OCI-LY7 (cell line): Measurements from ENCODE around the gene NR2F2. TPM values are rescaled to one million over a fixed set of nuclear protein-coding genes. Genes with fewer than 3 reads are reported as not detected.
"Not testable (repeated sequence)": the region's sequence is repeated elsewhere in the genome, so short reads cannot be mapped to it uniquely, and the experiment has no call there.

Source experiments
- BruUV-seq: library from RNA; stranded (reverse); fragments of 400-500 nt; replicated peaks from 2 replicates; lab custom pipeline; 2021; lab: Mats Ljungman, UMichigan
- CTCF ChIA-PET: fragments of 300-600 bp; sonication (Branson Sonifier 250); formaldehyde crosslinking; loops from one replicate; lab custom pipeline; 2022; ENCODE audit warnings: antibody characterized with exemption; ENCODE audit not compliant: unreplicated experiment; lab: Charles Lee
- POLR2A ChIA-PET: fragments of 300-600 bp; sonication (Branson Sonifier 250); formaldehyde crosslinking; loops from one replicate; lab custom pipeline; 2022; ENCODE audit warnings: antibody characterized with exemption; lab: Charles Lee
- DNase-seq: peaks from one replicate; pipeline ENCODE4 v3.0.0-alpha.2; 2015; ENCODE audit warnings: low spot score
- H2AFZ ChIP-seq: fragments of 200-600 bp; sonication (generic), shearing (Covaris generic); 2 replicates; pipeline ENCODE4 v1.6.1; 2014; ENCODE audit warnings: mild to moderate bottlenecking, antibody characterized with exemption, low read length, moderate library complexity
- H3K27ac ChIP-seq: fragments of 200-600 bp; sonication (generic); 2 replicates; pipeline ENCODE4 v1.5.1; 2014; ENCODE audit warnings: mixed run types, low read depth, mild to moderate bottlenecking, moderate library complexity, low read length, inconsistent platforms; ENCODE audit not compliant: poor library complexity, severe bottlenecking
- H3K36me3 ChIP-seq: fragments of 200-600 bp; sonication (generic); 2 replicates; pipeline ENCODE4 v1.6.1; 2014; ENCODE audit warnings: mild to moderate bottlenecking, antibody characterized with exemption, low read length, moderate library complexity, mixed read lengths; ENCODE audit not compliant: insufficient read depth
- H3K4me1 ChIP-seq: fragments of 200-600 bp; sonication (generic); 2 replicates; pipeline ENCODE4 v1.5.1; 2014; ENCODE audit warnings: mild to moderate bottlenecking, low read length; ENCODE audit not compliant: insufficient read depth, poor library complexity, severe bottlenecking
- H3K4me2 ChIP-seq: fragments of 200-600 bp; sonication (generic); 2 replicates; pipeline ENCODE4 v1.6.1; 2014; ENCODE audit warnings: mild to moderate bottlenecking, low read length
- H3K4me3 ChIP-seq: fragments of 200-600 bp; sonication (generic); 2 replicates; pipeline ENCODE4 v1.5.1; 2014; ENCODE audit warnings: mild to moderate bottlenecking, low read depth, low read length; ENCODE audit not compliant: poor library complexity, severe bottlenecking
- H3K79me2 ChIP-seq: fragments of 200-600 bp; sonication (generic); 2 replicates; pipeline ENCODE4 v1.6.1; 2016; ENCODE audit warnings: low read depth, mild to moderate bottlenecking, low read length, moderate library complexity, mixed read lengths; ENCODE audit not compliant: insufficient read depth
- H3K9me2 ChIP-seq: fragments of 200-600 bp; sonication (generic); 2 replicates; pipeline ENCODE4 v1.6.1; 2016; ENCODE audit warnings: mild to moderate bottlenecking, low read length, mixed read lengths; ENCODE audit not compliant: insufficient read depth
- H3K9me3 ChIP-seq: fragments of 200-600 bp; sonication (generic); 2 replicates; pipeline ENCODE4 v1.6.1; 2014; ENCODE audit warnings: mild to moderate bottlenecking, mixed run types, low read length, mixed read lengths
- H4K20me1 ChIP-seq: fragments of 200-600 bp; sonication (generic); 2 replicates; pipeline ENCODE4 v1.6.1; 2014; ENCODE audit warnings: mild to moderate bottlenecking, antibody characterized with exemption, low read length, moderate library complexity, mixed read lengths; ENCODE audit not compliant: insufficient read depth
- EZH2phosphoT487 ChIP-seq: fragments of 200-600 bp; sonication (generic); IDR thresholded peaks from 2 replicates; pipeline ENCODE4 v1.6.1; 2018; ENCODE audit warnings: low read depth, borderline replicate concordance, mild to moderate bottlenecking, mixed run types, antibody characterized with exemption, low read length, moderate library complexity, mixed read lengths
- intact Hi-C: fragments of 100-400 bp; cut with micrococcal nuclease; formaldehyde crosslinking; loops from one replicate; pipeline ENCODE4 v1.10.0; 2022; ENCODE audit not compliant: unreplicated experiment
- total RNA-seq, 2 experiments: library from RNA; depleted of rRNA in 1 of 2; stranded (reverse); fragments of >200 nt in 1 of 2; shearing (Covaris generic) in 1 of 2; gene quantifications; 2 replicates each; pipeline ENCODE4 v1.2.3, GENCODE V29; 2014 to 2022
- TF ChIP-seq, protein P1 (sequence below): fragments of 200-600 bp; sonication (generic); conservative IDR thresholded peaks from 2 replicates; pipeline ENCODE4 v1.5.1; 2014; ENCODE audit warnings: mild to moderate bottlenecking, antibody characterized with exemption, low read length, moderate library complexity, mixed read lengths

NR2F2 gene
- total RNA-seq, 2 experiments from 2014 or later: not detected

DNA sequence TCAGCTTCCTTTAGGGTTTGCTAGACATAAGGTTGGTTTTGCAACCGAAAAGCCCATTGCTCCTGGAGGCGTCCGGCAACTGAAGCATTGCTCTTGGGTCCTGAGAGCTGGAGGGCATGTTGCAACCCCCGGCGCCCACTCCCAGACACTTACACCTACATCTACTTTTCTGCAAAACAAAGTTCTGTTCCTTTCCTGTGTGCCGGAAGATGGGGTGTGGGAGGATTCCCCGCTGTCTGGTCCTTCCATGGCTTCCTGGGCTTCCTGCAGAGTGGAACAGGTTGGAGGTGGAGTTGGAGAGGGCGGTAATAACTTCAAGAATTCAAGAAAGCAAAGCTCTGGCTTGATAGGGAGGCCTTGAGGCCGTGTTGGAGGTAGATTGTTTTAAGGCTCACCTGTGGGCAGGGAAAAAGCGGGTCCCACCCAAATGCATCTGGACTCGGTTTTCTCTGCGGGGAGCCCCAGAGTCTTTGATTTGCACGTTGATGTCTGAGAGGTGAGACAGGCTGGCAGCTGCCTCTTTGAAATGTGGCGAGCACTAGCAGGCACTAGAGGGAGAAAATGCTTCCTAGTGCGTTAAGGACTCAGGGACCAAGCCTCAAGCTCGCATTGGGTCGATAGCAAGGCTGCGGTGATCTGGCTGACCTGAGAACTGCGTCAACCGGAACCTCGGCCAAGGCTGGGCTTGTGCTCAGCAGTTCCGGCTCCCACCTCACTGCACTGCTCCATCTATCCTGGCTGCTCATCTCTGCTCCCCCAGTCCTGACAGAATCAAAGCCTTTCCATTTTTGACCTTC is 39.5 kb downstream of the NR2F2 start:
- no peak overlapping the region for H3K4me3 ChIP-seq
- TF ChIP-seq EZH2phosphoT487: no peak
- H3K4me1 ChIP-seq: no peaks in the 10 kb centered on the region
- POLR2A ChIA-PET: no interaction called here
- no peaks in the 10 kb centered on the region for H3K79me2 ChIP-seq
- no peaks in the 10 kb centered on the region for H3K9me3 ChIP-seq
- BruUV-seq: no TSS peak
- no peaks in the 10 kb centered on the region for H3K9me2 ChIP-seq
- H3K27ac ChIP-seq: no peak overlapping the region
- no peak for DNase-seq
- H2AFZ ChIP-seq: no peak overlapping the region
- no peaks in the 10 kb centered on the region for H4K20me1 ChIP-seq
- intact Hi-C loops: no loop called here
- CTCF ChIA-PET: no interaction called here
- H3K4me2 ChIP-seq: no peak overlapping the region
- H3K36me3 ChIP-seq: no peaks in the 10 kb centered on the region

DNA sequence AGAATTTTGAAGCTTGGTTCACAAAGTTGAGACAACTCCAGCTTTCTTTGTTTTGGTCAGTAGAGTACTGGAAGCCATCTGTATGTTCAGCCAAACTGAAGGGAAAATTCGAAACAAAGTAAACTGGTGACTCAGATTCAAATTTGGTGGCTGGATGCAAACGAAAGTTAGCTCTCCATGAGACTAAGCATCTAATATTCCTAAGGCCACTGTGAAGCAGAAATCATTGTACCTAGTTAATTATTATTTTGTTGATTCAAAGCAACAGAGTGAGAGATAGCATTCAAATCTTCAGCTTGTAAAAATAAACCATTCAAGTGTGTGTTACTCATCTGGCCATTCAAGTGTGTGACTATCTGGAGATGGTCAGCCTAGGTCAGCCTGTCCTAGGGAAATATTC is 42.1 kb downstream of the NR2F2 start:
- Histone ChIP-seq H3K36me3 (no peaks in the 10 kb centered on the region), H3K9me3 (no peaks in the 10 kb centered on the region), H3K27ac (no peak overlapping the region), H4K20me1 (no peaks in the 10 kb centered on the region), H3K4me2 (no peak overlapping the region), H3K4me3 (no peak overlapping the region), H3K79me2 (no peaks in the 10 kb centered on the region), H2AFZ (no peak overlapping the region), H3K9me2 (no peaks in the 10 kb centered on the region), H3K4me1 (no peaks in the 10 kb centered on the region)
- ChIA-PET POLR2A (no interaction called here), CTCF (no interaction called here)
- intact Hi-C loops: no loop called here
- TF ChIP-seq, protein P1, sequence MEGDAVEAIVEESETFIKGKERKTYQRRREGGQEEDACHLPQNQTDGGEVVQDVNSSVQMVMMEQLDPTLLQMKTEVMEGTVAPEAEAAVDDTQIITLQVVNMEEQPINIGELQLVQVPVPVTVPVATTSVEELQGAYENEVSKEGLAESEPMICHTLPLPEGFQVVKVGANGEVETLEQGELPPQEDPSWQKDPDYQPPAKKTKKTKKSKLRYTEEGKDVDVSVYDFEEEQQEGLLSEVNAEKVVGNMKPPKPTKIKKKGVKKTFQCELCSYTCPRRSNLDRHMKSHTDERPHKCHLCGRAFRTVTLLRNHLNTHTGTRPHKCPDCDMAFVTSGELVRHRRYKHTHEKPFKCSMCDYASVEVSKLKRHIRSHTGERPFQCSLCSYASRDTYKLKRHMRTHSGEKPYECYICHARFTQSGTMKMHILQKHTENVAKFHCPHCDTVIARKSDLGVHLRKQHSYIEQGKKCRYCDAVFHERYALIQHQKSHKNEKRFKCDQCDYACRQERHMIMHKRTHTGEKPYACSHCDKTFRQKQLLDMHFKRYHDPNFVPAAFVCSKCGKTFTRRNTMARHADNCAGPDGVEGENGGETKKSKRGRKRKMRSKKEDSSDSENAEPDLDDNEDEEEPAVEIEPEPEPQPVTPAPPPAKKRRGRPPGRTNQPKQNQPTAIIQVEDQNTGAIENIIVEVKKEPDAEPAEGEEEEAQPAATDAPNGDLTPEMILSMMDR: no peak
- no peak for TF ChIP-seq EZH2phosphoT487
- no peak for DNase-seq
- BruUV-seq: no TSS peak

DNA sequence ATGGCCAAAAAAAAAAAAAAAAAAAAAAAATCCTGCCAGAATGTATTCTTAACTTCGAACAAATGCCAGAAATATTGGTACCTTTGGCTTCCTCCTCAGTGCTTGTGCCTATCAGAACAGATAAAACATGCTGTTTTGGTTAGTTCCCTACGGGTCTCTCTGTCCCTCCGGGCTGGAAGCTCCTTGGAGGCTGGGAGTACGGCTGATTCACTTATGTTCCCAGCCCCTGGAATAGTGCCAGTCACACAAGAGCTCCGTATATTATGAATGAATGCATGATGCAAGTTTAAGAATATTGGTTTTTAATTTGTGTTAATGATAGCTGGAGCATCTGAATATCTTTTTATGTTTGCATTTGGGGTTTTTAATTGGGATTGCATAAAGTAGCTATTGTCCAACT is 44.0 kb downstream of the NR2F2 start:
- ChIA-PET POLR2A (interaction anchor here (0.7 kb wide), 2 partner anchors 21 to 627 kb away, joined by 6 to 7 read pairs; no protein-coding TSS in a partner anchor), CTCF (no interaction called here)
- DNase-seq: no peak
- TF ChIP-seq EZH2phosphoT487: no peak
- TF ChIP-seq, protein P1: no peak
- Histone ChIP-seq H4K20me1 (no peaks in the 10 kb centered on the region), H3K4me2 (no peak overlapping the region), H3K9me3 (no peaks in the 10 kb centered on the region), H3K79me2 (no peaks in the 10 kb centered on the region), H3K27ac (no peak overlapping the region), H3K9me2 (no peaks in the 10 kb centered on the region), H3K4me1 (no peaks in the 10 kb centered on the region), H3K36me3 (no peaks in the 10 kb centered on the region), H3K4me3 (no peak overlapping the region), H2AFZ (no peak overlapping the region)
- intact Hi-C loops: no loop called here
- BruUV-seq: no TSS peak

DNA sequence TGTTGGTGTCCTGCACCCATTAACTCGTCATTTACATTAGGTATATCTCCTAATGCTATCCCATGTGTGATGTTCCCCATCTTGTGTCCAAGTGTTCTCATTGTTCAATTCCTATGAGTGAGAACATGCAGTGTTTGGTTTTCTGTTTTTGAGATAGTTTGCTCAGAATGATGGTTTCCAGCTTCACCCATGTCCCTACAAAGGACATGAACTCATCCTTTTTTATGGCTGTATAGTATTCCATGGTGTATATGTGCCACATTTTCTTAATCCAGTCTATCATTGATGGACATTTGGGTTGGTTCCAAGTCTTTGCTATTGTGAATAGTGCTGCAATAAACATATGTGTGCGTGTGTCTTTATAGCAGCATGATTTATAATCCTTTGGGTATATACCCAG is 49.1 kb downstream of the NR2F2 start:
- H3K79me2 ChIP-seq, POLR2A ChIA-PET, H3K4me2 ChIP-seq, DNase-seq, H3K9me3 ChIP-seq, H3K4me1 ChIP-seq, H3K36me3 ChIP-seq, CTCF ChIA-PET, H3K9me2 ChIP-seq, BruUV-seq, H2AFZ ChIP-seq, H3K27ac ChIP-seq, intact Hi-C loops, H3K4me3 ChIP-seq, H4K20me1 ChIP-seq: not testable (repeated sequence)
